Stomach (tissue), 19 donors: ENCODE measurements around the gene SLC52A1. TPM values are rescaled to one million over a fixed set of nuclear protein-coding genes. Genes with fewer than 3 reads are reported as not detected.
"Not testable (repeated sequence)": the region's sequence is repeated elsewhere in the genome, so short reads cannot be mapped to it uniquely, and the experiment has no call there.

Source experiments
- DNase-seq, 2 donors: peaks; one replicate each; pipeline versions ENCODE4 v3.0.0 to v3.0.0-alpha.2; 2013 to 2019
- H3K27ac ChIP-seq, 5 donors: fragments of 200-600 bp in 4 of 5; sonication (generic) in 4 of 5; one replicate each; pipeline ENCODE4 v1.5.1; 2013 to 2019; ENCODE audit warnings: mild to moderate bottlenecking in 1 of 5, moderate library complexity in 1 of 5
- H3K27me3 ChIP-seq, 3 donors: fragments of 200-600 bp; sonication (generic); one replicate each; pipeline ENCODE4 v1.5.1; 2017 to 2019; ENCODE audit warnings: mixed run types in 1 of 3
- H3K36me3 ChIP-seq, 4 donors: fragments of 200-600 bp; sonication (generic); 1 replicate in 3 of 4; 2 replicates in 1 of 4; pipeline ENCODE4 v1.5.1; 2016 to 2019
- H3K4me1 ChIP-seq, 4 donors: fragments of 200-600 bp; sonication (generic); one replicate each; pipeline ENCODE4 v1.5.1; 2016 to 2019
- H3K4me3 ChIP-seq, 4 donors: fragments of 200-600 bp; sonication (generic) in 3 of 4; one replicate each; pipeline ENCODE4 v1.5.1; 2016 to 2019; ENCODE audit warnings: mild to moderate bottlenecking in 1 of 4
- H3K9me3 ChIP-seq, 4 donors: fragments of 200-600 bp; sonication (generic); one replicate each; pipeline ENCODE4 v1.5.1; 2016 to 2019
- CTCF ChIP-seq, 7 experiments: fragments of 450-650 bp in 4 of 7; fragments of 200-600 bp in 3 of 7; sonication (generic) in 3 of 7; IDR thresholded peaks; one replicate each; pipeline ENCODE4 v1.5.1; 2016 to 2019; ENCODE audit warnings: antibody characterized with exemption in 7 of 7, control low read depth in 2 of 7, mild to moderate bottlenecking in 1 of 7
- EP300 ChIP-seq: sonication (generic); formaldehyde crosslinking; IDR thresholded peaks from one replicate; pipeline ENCODE4 v1.6.1; 2017; ENCODE audit warnings: antibody characterized with exemption
- POLR2A ChIP-seq, 4 donors: fragments of 450-650 bp; IDR thresholded peaks; one replicate each; pipeline ENCODE4 v1.6.1; 2016; ENCODE audit warnings: antibody characterized with exemption in 4 of 4, control low read depth in 2 of 4, mild to moderate bottlenecking in 1 of 4, moderate library complexity in 1 of 4
- POLR2AphosphoS5 ChIP-seq, 3 donors: sonication (generic); formaldehyde crosslinking; IDR thresholded peaks; one replicate each; pipeline ENCODE4 v1.6.1; 2016; ENCODE audit warnings: antibody characterized with exemption in 3 of 3
- WGBS, 5 donors: extraction: QIAGEN DNeasy Blood & Tissue Kit in 3 of 5; methylation state at CpG; one replicate each; pipeline versions ENCODE4 v1.1.5 to v1.1.7; 2013 to 2018; 5-methylcytosine and 5-hydroxymethylcytosine counted together
- intact Hi-C: fragments of 100-400 bp; cut with DNase I; formaldehyde crosslinking; loops from one replicate; pipeline ENCODE4 v1.15.1; 2023; ENCODE audit warnings: low total_unique reads
- long read RNA-seq, 10 donors: transcript quantifications; one replicate each; lab custom pipeline, GENCODE V29; 2026
- polyA plus RNA-seq, 3 donors: library from polyadenylated mRNA; stranded (reverse); fragments of 200-250 nt; gene quantifications; one replicate each; pipeline ENCODE4 v1.2.3, GENCODE V29; 2013
- total RNA-seq, 5 donors: library from RNA; depleted of rRNA; stranded (reverse); fragments of >200 nt; gene quantifications; one replicate each; pipeline versions ENCODE4 v1.1.0 to v1.2.3, GENCODE V29; 2014 to 2016
- donor health status: healthy with polysubstance abuse.
- donor health status: Bipolar disorder and iron deficiency.
- donor health status: healthy.

The SLC52A1 gene
- total RNA-seq = not detected
- polyA plus RNA-seq = 1 to 10 TPM in 1 of 3 donors, not detected in 2; 1.0 TPM
- long read RNA-seq, donor 1 = 0 reads
- long read RNA-seq, donor 2 = 0 reads
- long read RNA-seq, donor 3 = 0 reads
- long read RNA-seq, donor 4 = 0 reads
- long read RNA-seq, donor 5 = 0 reads
- long read RNA-seq, donor 6 = 0 reads
- long read RNA-seq, donor 7 = 0 reads
- long read RNA-seq, donor 8 = 0 reads
- long read RNA-seq, donor 9 = 0 reads
- long read RNA-seq, donor 10 = 0 reads

GRCh38 chr17:5035315-5035714, at the start of gene SLC52A1:
Gene SLC52A1 (minus strand): TSS chr17:5035426. CDS start chr17:5034606, 820 bp downstream.
- peak in 1 of 2 donors; percentile 45 for DNase-seq
- 5 to 10% (median 7%) methylated on average over 10 to 24 of the region's 24 CpGs for WGBS, 5 donors
- H3K27ac ChIP-seq = no peak within 1 kb of the TSS
- TF ChIP-seq POLR2AphosphoS5 (IDR thresholded peaks at IDR 0.05) (no peak), CTCF (IDR thresholded peaks at IDR 0.05) (no peak), EP300 (no peak), POLR2A (IDR thresholded peaks at IDR 0.05) (no peak)
- intact Hi-C loops = no loop called here
- H3K4me1 ChIP-seq = peaks cover 0 to 26% (median 16%) of the 10 kb centered on the region in 4 donors
- no peaks in the 10 kb centered on the region for H3K9me3 ChIP-seq
- H3K4me3 ChIP-seq = peak within 1 kb of the TSS in 3 of 4 donors; percentile 5 to 43 (median 16)
- H3K36me3 ChIP-seq = no peaks in the 10 kb centered on the region
- H3K27me3 ChIP-seq = peaks cover 0 to 34% (median 6%) of the 10 kb centered on the region in 3 donors

GRCh38 chr17:5080591-5080990, 45.4 kb upstream of the SLC52A1 start:
- intact Hi-C loops = no loop called here

GRCh38 chr17:5078106-5079028, 43.1 kb upstream of the SLC52A1 start, which contains the start of gene ZFP3:
Gene ZFP3 (plus strand): TSS chr17:5078467. CDS start chr17:5091505, 13,038 bp downstream.
- Histone ChIP-seq H3K27me3 (no peaks in the 10 kb centered on the region), H3K9me3 (peaks cover 0 to 17% (median 4%) of the 10 kb centered on the region in 4 donors), H3K27ac (peak within 1 kb of the TSS; percentile 79 to 88 (median 82)), H3K4me1 (peaks cover 16 to 29% (median 21%) of the 10 kb centered on the region in 4 donors), H3K36me3 (peaks cover 0 to 23% (median 10%) of the 10 kb centered on the region in 4 donors), H3K4me3 (peak within 1 kb of the TSS; percentile 71 to 94 (median 84))
- TF ChIP-seq POLR2AphosphoS5 (IDR thresholded peaks at IDR 0.05) (peak; percentile 17 to 79 (median 50)), CTCF (IDR thresholded peaks at IDR 0.05) (no peak), POLR2A (IDR thresholded peaks at IDR 0.05) (no peak), EP300 (no peak)
- intact Hi-C loops = no loop called here
- WGBS, 5 donors = 0 to 11% (median 1%) methylated on average over 18 to 75 of the region's 75 CpGs
- DNase-seq = peak; percentile 87 to 96

More at GRCh38 chr17:5080591-5080990, 45.4 kb upstream of the SLC52A1 start:
- Histone ChIP-seq H3K4me3 (no peak overlapping the region), H3K36me3 (peaks cover 0 to 42% (median 23%) of the 10 kb centered on the region in 4 donors), H3K27ac (no peak overlapping the region), H3K4me1 (peaks cover 16 to 29% (median 21%) of the 10 kb centered on the region in 4 donors), H3K9me3 (peaks cover 0 to 36% (median 18%) of the 10 kb centered on the region in 4 donors), H3K27me3 (no peaks in the 10 kb centered on the region)
- TF ChIP-seq POLR2A (IDR thresholded peaks at IDR 0.05) (no peak), EP300 (no peak), POLR2AphosphoS5 (IDR thresholded peaks at IDR 0.05) (no peak), CTCF (IDR thresholded peaks at IDR 0.05) (no peak)
- no peak for DNase-seq
- WGBS, 5 donors = 88 to 96% (median 91%) methylated on average over 3 of the region's 3 CpGs

- TF ChIP-seq CTCF (IDR thresholded peaks at IDR 0.05) = no peak
- no peak for TF ChIP-seq EP300
- TF ChIP-seq POLR2A (IDR thresholded peaks at IDR 0.05) = no peak
- TF ChIP-seq POLR2AphosphoS5 (IDR thresholded peaks at IDR 0.05) = no peak
- intact Hi-C loops = no loop called here
- H3K9me3 ChIP-seq = peaks cover 0 to 10% (median under 1%) of the 10 kb centered on the region in 4 donors
- no peak for DNase-seq
- H3K27me3 ChIP-seq = no peaks in the 10 kb centered on the region
- peak overlapping the region; percentile 71 to 94 (median 84) for H3K4me3 ChIP-seq
- H3K27ac ChIP-seq = peak overlapping the region; percentile 79 to 88 (median 82)
- peaks cover 0 to 17% (median 5%) of the 10 kb centered on the region in 4 donors for H3K36me3 ChIP-seq
- 23 to 37% (median 29%) methylated on average over 14 of the region's 14 CpGs for WGBS, 5 donors
- peaks cover 16 to 29% (median 21%) of the 10 kb centered on the region in 4 donors for H3K4me1 ChIP-seq
Observed at GRCh38 chr17:5077781-5078105, 42.5 kb upstream of the SLC52A1 start.

GRCh38 chr17:5077275-5077674, 42.0 kb upstream of the SLC52A1 start:
- peak overlapping the region in 2 of 5 donors; percentile 82 to 83 for H3K27ac ChIP-seq
- peak overlapping the region; percentile 71 to 94 (median 84) for H3K4me3 ChIP-seq
- H3K27me3 ChIP-seq, intact Hi-C loops, DNase-seq, H3K9me3 ChIP-seq: not testable (repeated sequence)
- H3K36me3 ChIP-seq = peaks cover 0 to 12% (median 3%) of the 10 kb centered on the region in 4 donors
- WGBS, 5 donors = 96 to 99% (median 98%) methylated on average over 24 of the region's 24 CpGs
- H3K4me1 ChIP-seq = peaks cover 16 to 29% (median 21%) of the 10 kb centered on the region in 4 donors

GRCh38 chr17:5075472-5075871, 40.2 kb upstream of the SLC52A1 start:
- H3K36me3 ChIP-seq, H3K4me3 ChIP-seq, H3K27ac ChIP-seq, intact Hi-C loops, H3K27me3 ChIP-seq, DNase-seq, H3K9me3 ChIP-seq: not testable (repeated sequence)
- 73 to 84% (median 81%) methylated on average over 4 to 5 of the region's 5 CpGs for WGBS, 5 donors
- peaks cover 16 to 29% (median 21%) of the 10 kb centered on the region in 4 donors for H3K4me1 ChIP-seq
